ENCODE data around the gene RAB6C.
A peak's percentile ranks its signal among the peaks of the same experiment; 100 is the strongest.
"Not testable (repeated sequence)": the region's sequence is repeated elsewhere in the genome, so short reads cannot be mapped to it uniquely, and the experiment has no call there.

The RAB6C gene

GRCh38 chr2:129979629-129980155, at the start of gene RAB6C:
TSS of gene RAB6C (plus strand) at chr2:129979666. CDS start at chr2:129980116, 450 bp downstream.
- not testable (repeated sequence) for H3K9me3 ChIP-seq (ENCODE audit: control insufficient read depth in 1 of 2, low read length in 2 of 2); H3K27me3 ChIP-seq (ENCODE audit: low read depth, low read length); H3K27ac ChIP-seq (ENCODE audit: low read length); H3K4me1 ChIP-seq (ENCODE audit: control insufficient read depth in 1 of 2, insufficient read depth in 2 of 2, low read length in 2 of 2); H3K36me3 ChIP-seq (ENCODE audit: control insufficient read depth in 1 of 2, insufficient read depth in 2 of 2, low read length in 2 of 2)
- peak within 1 kb of the TSS in 1 of 2 donors; percentile 56 for H3K4me3 ChIP-seq (ENCODE audit: low read depth in 1 of 2, low read length in 2 of 2)

- Histone ChIP-seq H3K27me3 (ENCODE audit: low read depth, low read length) (peaks cover 4% of the 10 kb centered on the region), H3K27ac (ENCODE audit: low read length) (no peak overlapping the region)
Observed at GRCh38 chr2:129930451-129930850, 49.0 kb upstream of the RAB6C start.

GRCh38 chr2:129933387-129933786, 46.1 kb upstream of the RAB6C start:
- not testable (repeated sequence) for H3K27me3 ChIP-seq (ENCODE audit: low read depth, low read length); H3K4me3 ChIP-seq (ENCODE audit: low read depth in 1 of 2, low read length in 2 of 2); H3K4me1 ChIP-seq (ENCODE audit: control insufficient read depth in 1 of 2, insufficient read depth in 2 of 2, low read length in 2 of 2); H3K36me3 ChIP-seq (ENCODE audit: control insufficient read depth in 1 of 2, insufficient read depth in 2 of 2, low read length in 2 of 2); H3K9me3 ChIP-seq (ENCODE audit: control insufficient read depth in 1 of 2, low read length in 2 of 2); H3K27ac ChIP-seq (ENCODE audit: low read length)

More at GRCh38 chr2:129930451-129930850, 49.0 kb upstream of the RAB6C start:
- Histone ChIP-seq H3K4me1 (ENCODE audit: control insufficient read depth in 1 of 2, insufficient read depth in 2 of 2, low read length in 2 of 2) (no peaks in the 10 kb centered on the region), H3K36me3 (ENCODE audit: control insufficient read depth in 1 of 2, insufficient read depth in 2 of 2, low read length in 2 of 2) (no peaks in the 10 kb centered on the region), H3K9me3 (ENCODE audit: control insufficient read depth in 1 of 2, low read length in 2 of 2) (no peaks in the 10 kb centered on the region), H3K4me3 (ENCODE audit: low read depth in 1 of 2, low read length in 2 of 2) (no peak overlapping the region)

GRCh38 chr2:129934044-129934822, 45.2 kb upstream of the RAB6C start:
- Histone ChIP-seq H3K4me3 (ENCODE audit: low read depth in 1 of 2, low read length in 2 of 2) (no peak overlapping the region), H3K4me1 (ENCODE audit: control insufficient read depth in 1 of 2, insufficient read depth in 2 of 2, low read length in 2 of 2) (no peaks in the 10 kb centered on the region), H3K27ac (ENCODE audit: low read length) (no peak overlapping the region), H3K9me3 (ENCODE audit: control insufficient read depth in 1 of 2, low read length in 2 of 2) (no peaks in the 10 kb centered on the region), H3K27me3 (ENCODE audit: low read depth, low read length) (peaks cover 4% of the 10 kb centered on the region), H3K36me3 (ENCODE audit: control insufficient read depth in 1 of 2, insufficient read depth in 2 of 2, low read length in 2 of 2) (no peaks in the 10 kb centered on the region)

- no peak overlapping the region for H3K27ac ChIP-seq (ENCODE audit: low read length)
- no peaks in the 10 kb centered on the region for H3K9me3 ChIP-seq (ENCODE audit: control insufficient read depth in 1 of 2, low read length in 2 of 2)
- no peaks in the 10 kb centered on the region for H3K4me1 ChIP-seq (ENCODE audit: control insufficient read depth in 1 of 2, insufficient read depth in 2 of 2, low read length in 2 of 2)
- H3K36me3 ChIP-seq (ENCODE audit: control insufficient read depth in 1 of 2, insufficient read depth in 2 of 2, low read length in 2 of 2) = no peaks in the 10 kb centered on the region
- H3K4me3 ChIP-seq (ENCODE audit: low read depth in 1 of 2, low read length in 2 of 2) = no peak overlapping the region
- peaks cover 4% of the 10 kb centered on the region for H3K27me3 ChIP-seq (ENCODE audit: low read depth, low read length)
Observed at GRCh38 chr2:129935118-129935517, 44.3 kb upstream of the RAB6C start.

- H3K9me3 ChIP-seq (ENCODE audit: control insufficient read depth in 1 of 2, low read length in 2 of 2) = no peaks in the 10 kb centered on the region
- no peaks in the 10 kb centered on the region for H3K36me3 ChIP-seq (ENCODE audit: control insufficient read depth in 1 of 2, insufficient read depth in 2 of 2, low read length in 2 of 2)
- H3K4me3 ChIP-seq (ENCODE audit: low read depth in 1 of 2, low read length in 2 of 2) = no peak overlapping the region
- H3K27me3 ChIP-seq (ENCODE audit: low read depth, low read length) = peaks cover 4% of the 10 kb centered on the region
- H3K27ac ChIP-seq (ENCODE audit: low read length) = no peak overlapping the region
- H3K4me1 ChIP-seq (ENCODE audit: control insufficient read depth in 1 of 2, insufficient read depth in 2 of 2, low read length in 2 of 2) = no peaks in the 10 kb centered on the region
Observed at GRCh38 chr2:129936334-129936934, 43.0 kb upstream of the RAB6C start.

GRCh38 chr2:129938850-129939471, 40.5 kb upstream of the RAB6C start:
- not testable (repeated sequence) for H3K27me3 ChIP-seq (ENCODE audit: low read depth, low read length); H3K36me3 ChIP-seq (ENCODE audit: control insufficient read depth in 1 of 2, insufficient read depth in 2 of 2, low read length in 2 of 2); H3K27ac ChIP-seq (ENCODE audit: low read length); H3K4me1 ChIP-seq (ENCODE audit: control insufficient read depth in 1 of 2, insufficient read depth in 2 of 2, low read length in 2 of 2); H3K9me3 ChIP-seq (ENCODE audit: control insufficient read depth in 1 of 2, low read length in 2 of 2); H3K4me3 ChIP-seq (ENCODE audit: low read depth in 1 of 2, low read length in 2 of 2)

GRCh38 chr2:129943456-129943855, 36.0 kb upstream of the RAB6C start:
- H3K36me3 ChIP-seq (ENCODE audit: control insufficient read depth in 1 of 2, insufficient read depth in 2 of 2, low read length in 2 of 2); H3K9me3 ChIP-seq (ENCODE audit: control insufficient read depth in 1 of 2, low read length in 2 of 2); H3K27ac ChIP-seq (ENCODE audit: low read length); H3K27me3 ChIP-seq (ENCODE audit: low read depth, low read length); H3K4me1 ChIP-seq (ENCODE audit: control insufficient read depth in 1 of 2, insufficient read depth in 2 of 2, low read length in 2 of 2); H3K4me3 ChIP-seq (ENCODE audit: low read depth in 1 of 2, low read length in 2 of 2): not testable (repeated sequence)

GRCh38 chr2:129945557-129945956, 33.9 kb upstream of the RAB6C start:
- no peaks in the 10 kb centered on the region for H3K4me1 ChIP-seq (ENCODE audit: control insufficient read depth in 1 of 2, insufficient read depth in 2 of 2, low read length in 2 of 2)
- no peaks in the 10 kb centered on the region for H3K27me3 ChIP-seq (ENCODE audit: low read depth, low read length)
- no peaks in the 10 kb centered on the region for H3K36me3 ChIP-seq (ENCODE audit: control insufficient read depth in 1 of 2, insufficient read depth in 2 of 2, low read length in 2 of 2)
- no peak overlapping the region for H3K27ac ChIP-seq (ENCODE audit: low read length)
- no peak overlapping the region for H3K4me3 ChIP-seq (ENCODE audit: low read depth in 1 of 2, low read length in 2 of 2)
- H3K9me3 ChIP-seq (ENCODE audit: control insufficient read depth in 1 of 2, low read length in 2 of 2) = no peaks in the 10 kb centered on the region

GRCh38 chr2:129947712-129948111, 31.8 kb upstream of the RAB6C start:
- H3K27me3 ChIP-seq (ENCODE audit: low read depth, low read length); H3K4me3 ChIP-seq (ENCODE audit: low read depth in 1 of 2, low read length in 2 of 2); H3K27ac ChIP-seq (ENCODE audit: low read length); H3K9me3 ChIP-seq (ENCODE audit: control insufficient read depth in 1 of 2, low read length in 2 of 2); H3K36me3 ChIP-seq (ENCODE audit: control insufficient read depth in 1 of 2, insufficient read depth in 2 of 2, low read length in 2 of 2); H3K4me1 ChIP-seq (ENCODE audit: control insufficient read depth in 1 of 2, insufficient read depth in 2 of 2, low read length in 2 of 2): not testable (repeated sequence)

- H3K4me3 ChIP-seq (ENCODE audit: low read depth in 1 of 2, low read length in 2 of 2); H3K9me3 ChIP-seq (ENCODE audit: control insufficient read depth in 1 of 2, low read length in 2 of 2); H3K27ac ChIP-seq (ENCODE audit: low read length); H3K27me3 ChIP-seq (ENCODE audit: low read depth, low read length); H3K4me1 ChIP-seq (ENCODE audit: control insufficient read depth in 1 of 2, insufficient read depth in 2 of 2, low read length in 2 of 2); H3K36me3 ChIP-seq (ENCODE audit: control insufficient read depth in 1 of 2, insufficient read depth in 2 of 2, low read length in 2 of 2): not testable (repeated sequence)
Observed at GRCh38 chr2:129956171-129956570, 23.3 kb upstream of the RAB6C start.
